ENCODE results near the gene DDX42. TPM values are rescaled to one million over a fixed set of nuclear protein-coding genes. Genes with fewer than 3 reads are reported as not detected.

Gene DDX42
- total RNA-seq, 1 donor from 2014 or later, result 45.9 TPM

GRCh38 chr17:63816669-63817068 lies 42.7 kb downstream of the DDX42 start:
- intact Hi-C loops (cut with DNase I), result no loop called here
- no peak for DNase-seq (ENCODE audit: missing footprints)
- ATAC-seq, result no peak

DNA sequence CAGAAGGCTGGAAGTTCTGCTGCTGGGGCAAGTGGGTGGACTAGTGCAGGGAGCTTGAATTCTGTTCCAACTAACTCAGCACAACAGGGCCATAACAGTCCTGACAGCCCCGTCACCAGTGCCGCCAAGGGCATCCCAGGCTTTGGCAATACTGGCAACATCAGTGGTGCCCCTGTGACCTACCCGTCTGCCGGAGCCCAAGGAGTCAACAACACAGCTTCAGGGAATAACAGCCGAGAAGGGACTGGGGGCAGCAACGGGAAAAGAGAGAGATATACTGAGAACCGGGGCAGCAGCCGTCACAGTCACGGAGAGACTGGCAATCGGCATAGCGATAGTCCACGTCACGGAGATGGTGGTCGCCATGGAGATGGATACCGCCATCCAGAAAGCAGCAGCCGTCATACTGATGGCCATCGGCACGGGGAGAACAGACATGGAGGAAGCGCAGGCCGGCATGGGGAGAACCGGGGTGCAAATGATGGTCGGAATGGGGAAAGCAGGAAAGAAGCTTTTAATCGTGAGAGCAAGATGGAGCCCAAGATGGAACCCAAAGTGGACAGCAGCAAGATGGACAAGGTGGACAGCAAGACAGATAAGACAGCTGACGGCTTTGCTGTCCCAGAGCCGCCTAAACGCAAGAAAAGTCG lies 43.9 kb downstream of the DDX42 start:
- intact Hi-C loops (cut with DNase I), result no loop called here
- peak; percentile 30 for ATAC-seq
- no peak for DNase-seq (ENCODE audit: missing footprints)

- DNase-seq (ENCODE audit: missing footprints) (no peak), ATAC-seq (no peak)
- intact Hi-C loops (cut with DNase I), result no loop called here
Measured at GRCh38 chr17:63819131-63819530, 45.2 kb downstream of the DDX42 start.

DNA sequence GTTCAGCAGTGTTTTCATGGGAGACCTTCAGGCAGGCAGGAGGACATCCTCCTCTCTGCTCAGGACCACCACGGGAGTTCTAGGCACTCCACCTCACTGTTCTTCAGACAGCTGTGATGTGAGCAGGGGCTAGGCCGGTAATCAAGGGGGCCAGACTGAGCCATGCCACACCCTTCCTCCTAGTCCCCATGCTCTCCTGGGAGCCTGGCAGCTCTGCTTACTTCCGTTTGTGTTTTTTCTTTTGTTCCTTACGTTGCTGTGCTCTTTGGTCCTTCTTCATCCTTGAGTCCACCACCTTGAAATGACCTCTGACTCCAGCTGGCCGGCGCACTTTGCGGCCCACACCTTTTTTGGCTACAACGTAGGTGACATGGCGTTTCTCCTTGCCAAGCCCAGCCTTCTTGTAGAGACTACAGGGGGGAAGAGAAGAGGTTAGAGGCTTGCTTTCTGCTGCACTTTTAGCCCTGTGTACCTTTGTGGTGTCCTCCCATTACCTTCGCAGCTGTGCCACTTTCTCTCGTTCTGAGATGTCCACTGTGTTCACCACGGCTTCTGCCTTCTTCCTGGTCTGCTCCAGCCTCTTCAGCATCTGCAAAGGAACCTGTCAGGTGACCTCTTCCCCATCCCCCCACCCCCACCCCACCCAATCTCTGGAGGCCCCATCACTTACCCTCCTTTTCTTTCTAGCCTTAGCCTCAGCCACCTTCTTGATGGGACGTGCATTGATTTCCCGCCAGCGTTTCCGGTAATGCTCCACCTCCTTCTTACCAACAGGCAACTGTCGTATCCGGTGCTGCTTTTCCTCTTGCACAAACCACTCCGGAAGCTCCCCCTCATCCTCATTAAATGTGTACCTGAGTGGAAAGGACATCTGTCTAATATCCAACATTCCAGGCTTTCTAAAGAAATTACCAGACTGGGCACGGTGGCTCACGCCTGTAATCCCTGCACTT lies 45.9 kb downstream of the DDX42 start:
- intact Hi-C loops (cut with DNase I), result loop anchor here (10.0 kb wide), 1 partner anchor 685 kb away; the partner anchor contains the start of genes CEP95 and DDX5
- DNase-seq (ENCODE audit: missing footprints) (no peak), ATAC-seq (peak; percentile 22)

DNA sequence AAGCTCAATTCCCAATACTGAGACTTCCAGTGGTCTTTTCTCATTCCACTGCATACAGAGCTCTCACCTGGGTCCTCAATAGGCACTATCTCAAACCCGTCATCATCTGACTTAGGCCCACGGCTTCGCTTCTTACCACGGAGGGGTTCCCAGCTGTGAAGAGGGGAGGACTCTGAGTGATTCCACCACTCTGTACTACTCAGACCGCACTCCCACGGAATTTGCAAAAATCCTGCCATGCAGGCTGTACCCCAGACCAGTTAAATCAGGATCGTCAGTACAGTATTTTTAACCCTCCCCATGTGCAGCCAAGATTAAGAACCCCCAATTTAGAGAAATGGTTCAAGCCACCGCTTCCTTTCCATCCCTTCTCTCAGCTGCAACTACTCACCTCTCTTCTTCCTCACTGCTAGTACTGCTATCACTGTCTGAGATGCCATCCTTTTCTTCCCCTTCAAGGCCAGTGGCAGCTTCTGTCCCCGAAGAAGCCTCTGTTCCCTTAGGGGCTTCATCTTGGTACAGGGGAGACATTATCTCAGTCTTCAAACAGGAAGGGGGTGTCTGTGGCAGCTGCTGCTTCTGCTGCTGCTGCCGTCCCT lies 47.1 kb downstream of the DDX42 start:
- intact Hi-C loops (cut with DNase I), result loop anchor here (10.0 kb wide), 1 partner anchor 684 kb away; the partner anchor contains the start of genes CEP95 and DDX5
- ATAC-seq, result no peak
- DNase-seq (ENCODE audit: missing footprints), result no peak

DNA sequence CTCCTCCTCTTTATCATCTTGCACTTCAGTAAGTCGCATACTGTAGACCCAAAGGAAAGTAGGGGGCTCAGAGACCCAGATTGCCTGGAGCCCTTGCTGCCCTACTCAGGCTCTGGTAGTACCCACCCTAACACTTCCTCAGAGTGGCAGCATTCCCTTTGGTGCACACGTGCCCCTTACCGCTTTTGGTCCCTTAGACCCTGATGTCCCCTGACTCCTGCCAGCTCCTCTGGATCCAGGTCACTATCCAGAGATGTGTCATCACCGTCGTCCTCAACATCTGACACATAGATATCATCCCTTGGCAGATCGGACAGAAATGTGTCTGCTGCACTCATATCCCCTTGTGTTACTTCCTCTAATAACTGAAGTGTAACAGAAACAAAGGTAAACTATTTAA lies 47.8 kb downstream of the DDX42 start:
- DNase-seq (ENCODE audit: missing footprints), result no peak
- no peak for ATAC-seq
- intact Hi-C loops (cut with DNase I), result loop anchor here (10.0 kb wide), 1 partner anchor 683 kb away; the partner anchor contains the start of genes CEP95 and DDX5

DNA sequence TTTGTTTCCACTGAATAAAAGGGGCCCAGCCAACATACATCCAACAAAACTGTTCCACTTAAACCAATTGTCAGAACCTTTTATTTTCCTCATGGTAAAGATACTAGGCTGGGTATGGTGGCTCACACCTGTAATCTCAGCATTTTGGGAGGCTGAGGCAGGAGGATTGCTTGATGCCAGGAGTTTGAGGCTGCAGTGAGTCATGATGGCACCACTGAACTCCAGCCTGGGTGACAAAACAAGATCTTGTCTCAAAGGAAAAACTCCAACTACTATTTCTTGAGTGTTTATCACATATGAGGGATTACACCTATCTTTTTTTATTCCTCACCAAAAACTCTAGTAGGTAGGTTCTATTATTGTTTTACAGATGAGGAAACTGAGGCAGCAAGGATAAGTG lies 48.6 kb downstream of the DDX42 start:
- DNase-seq (ENCODE audit: missing footprints) (no peak), ATAC-seq (no peak)
- intact Hi-C loops (cut with DNase I), result loop anchor here (10.0 kb wide), 1 partner anchor 682 kb away; the partner anchor contains the start of genes CEP95 and DDX5

- ATAC-seq, result no peak
- intact Hi-C loops (cut with DNase I), result loop anchor here (10.0 kb wide), 1 partner anchor 681 kb away; the partner anchor contains the start of genes CEP95 and DDX5
Measured at GRCh38 chr17:63823659-63824331, 49.8 kb downstream of the DDX42 start.

DNA sequence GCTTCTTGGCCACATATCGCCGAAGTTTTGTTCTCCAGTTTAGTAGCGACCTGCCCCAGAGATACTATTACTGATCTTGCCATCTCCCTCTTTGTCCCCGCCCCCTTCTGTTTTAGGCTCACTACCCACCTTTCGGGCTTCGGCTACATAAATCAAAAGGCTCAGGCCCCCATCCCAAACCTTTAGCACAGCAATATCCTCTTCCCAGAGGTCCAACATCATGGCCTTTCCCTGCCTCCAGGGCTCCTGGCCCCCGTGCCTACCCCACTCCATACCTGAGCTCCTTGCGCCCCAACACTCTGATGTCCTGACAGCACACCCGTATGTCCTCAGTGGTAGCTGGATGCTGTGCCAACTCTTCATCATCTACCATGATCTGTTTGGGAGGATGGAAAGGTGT lies 50.4 kb downstream of the DDX42 start:
- intact Hi-C loops (cut with DNase I), result loop anchor here (10.0 kb wide), 1 partner anchor 680 kb away; the partner anchor contains the start of genes CEP95 and DDX5
- no peak for ATAC-seq

More at GRCh38 chr17:63823659-63824331, 49.8 kb downstream of the DDX42 start:
- DNase-seq (ENCODE audit: missing footprints), result peak; percentile 30

GRCh38 chr17:63826468-63827001 lies 52.6 kb downstream of the DDX42 start:
- intact Hi-C loops (cut with DNase I), result loop anchor here (1.0 to 10.0 kb wide), 2 partner anchors 52 to 678 kb away; partner anchors contain the start of genes CEP95, DDX42 and DDX5
- ATAC-seq (peak; percentile 2), DNase-seq (ENCODE audit: missing footprints) (peak; percentile 74)

More for the DNA sequence above, 50.4 kb downstream of the DDX42 start:
- DNase-seq (ENCODE audit: missing footprints), result no peak

- ATAC-seq (peak; percentile 94), DNase-seq (ENCODE audit: missing footprints) (peak; percentile 98)
- intact Hi-C loops (cut with DNase I), result loop anchor here (1.0 to 10.0 kb wide), 2 partner anchors 53 to 678 kb away; partner anchors contain the start of genes CEP95, DDX42 and DDX5
Measured at GRCh38 chr17:63827002-63827800, 53.2 kb downstream of the DDX42 start, which contains the start of the genes FTSJ3 and PSMC5. Gene FTSJ3, minus strand, starts transcription at chr17:63827663. Its CDS starts 761 bp downstream, at chr17:63826902. Gene PSMC5, plus strand, starts transcription at chr17:63827431. Its CDS starts 60 bp downstream, at chr17:63827491.

DNA sequence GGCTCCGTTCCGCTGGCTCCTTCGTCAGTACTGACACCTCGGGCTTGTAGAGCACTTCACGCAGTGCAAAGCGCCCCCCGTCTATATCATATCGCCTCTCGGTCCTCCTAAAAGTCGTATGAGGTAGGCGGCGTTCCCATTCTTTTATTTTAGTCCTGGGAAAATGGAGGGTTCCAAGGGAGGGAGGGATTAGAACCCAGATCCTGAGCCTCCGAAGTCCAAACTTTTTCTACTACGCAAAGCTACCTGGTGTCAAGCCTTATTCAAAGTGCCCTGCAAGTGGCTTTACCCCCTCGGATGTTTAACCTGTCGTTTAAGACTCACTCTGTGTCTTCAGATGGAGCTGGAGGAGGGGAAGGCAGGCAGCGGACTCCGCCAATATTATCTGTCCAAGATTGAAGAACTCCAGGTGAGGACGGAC lies 53.8 kb downstream of the DDX42 start:
- ATAC-seq, result no peak
- intact Hi-C loops (cut with DNase I), result loop anchor here (1.0 to 10.0 kb wide), 2 partner anchors 54 to 677 kb away; partner anchors contain the start of genes CEP95, DDX42 and DDX5
- DNase-seq (ENCODE audit: missing footprints), result no peak

GRCh38 chr17:63828936-63829335 lies 55.0 kb downstream of the DDX42 start:
- intact Hi-C loops (cut with DNase I), result loop anchor here (10.0 kb wide), 1 partner anchor 676 kb away; the partner anchor contains the start of genes CEP95 and DDX5
- ATAC-seq (no peak), DNase-seq (ENCODE audit: missing footprints) (no peak)

- intact Hi-C loops (cut with DNase I), result no loop called here
- DNase-seq (ENCODE audit: missing footprints), result no peak
Measured at GRCh38 chr17:63830278-63830677, 56.3 kb downstream of the DDX42 start.

DNA sequence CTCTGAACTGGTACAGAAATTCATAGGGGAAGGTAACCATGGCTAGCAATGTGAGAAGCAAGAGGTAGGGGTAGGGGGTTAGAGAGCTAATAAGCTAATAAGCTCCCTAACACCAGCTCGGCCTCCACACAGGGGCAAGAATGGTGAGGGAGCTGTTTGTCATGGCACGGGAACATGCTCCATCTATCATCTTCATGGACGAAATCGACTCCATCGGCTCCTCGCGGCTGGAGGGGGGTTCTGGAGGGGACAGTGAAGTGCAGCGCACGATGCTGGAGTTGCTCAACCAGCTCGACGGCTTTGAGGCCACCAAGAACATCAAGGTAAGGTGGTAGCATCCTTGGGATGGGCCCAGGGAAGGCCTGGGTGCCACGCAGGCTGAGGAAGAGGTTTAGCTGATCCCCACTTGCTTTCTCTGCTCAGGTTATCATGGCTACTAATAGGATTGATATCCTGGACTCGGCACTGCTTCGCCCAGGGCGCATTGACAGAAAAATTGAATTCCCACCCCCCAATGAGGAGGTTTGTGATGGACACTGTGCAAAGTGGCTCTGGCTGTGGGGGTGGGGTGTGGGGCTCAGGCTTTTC lies 57.0 kb downstream of the DDX42 start:
- DNase-seq (ENCODE audit: missing footprints), result no peak
- intact Hi-C loops (cut with DNase I), result no loop called here
- ATAC-seq, result no peak

More at GRCh38 chr17:63830278-63830677, 56.3 kb downstream of the DDX42 start:
- no peak for ATAC-seq

DNA sequence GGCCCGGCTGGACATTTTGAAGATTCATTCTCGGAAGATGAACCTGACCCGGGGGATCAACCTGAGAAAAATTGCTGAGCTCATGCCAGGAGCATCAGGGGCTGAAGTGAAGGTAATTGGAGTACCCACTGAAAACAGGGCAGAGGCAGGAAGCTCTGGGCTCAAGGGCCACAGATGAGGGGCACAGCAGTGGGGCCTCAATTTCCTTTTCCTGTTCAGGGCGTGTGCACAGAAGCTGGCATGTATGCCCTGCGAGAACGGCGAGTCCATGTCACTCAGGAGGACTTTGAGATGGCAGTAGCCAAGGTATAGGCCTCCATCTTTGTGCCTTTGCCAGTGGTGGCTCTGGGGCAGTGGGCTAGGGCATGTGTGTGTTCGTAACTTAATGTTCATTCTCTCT lies 57.5 kb downstream of the DDX42 start:
- no peak for DNase-seq (ENCODE audit: missing footprints)
- ATAC-seq, result no peak
- intact Hi-C loops (cut with DNase I), result no loop called here
